Measurements from ENCODE around the gene FILIP1L. TPM values are rescaled to one million over a fixed set of nuclear protein-coding genes. Genes with fewer than 3 reads are reported as not detected.

FILIP1L gene
- polyA plus RNA-seq, 3 donors, result 0.13 to 0.40 (median 0.25) TPM

DNA sequence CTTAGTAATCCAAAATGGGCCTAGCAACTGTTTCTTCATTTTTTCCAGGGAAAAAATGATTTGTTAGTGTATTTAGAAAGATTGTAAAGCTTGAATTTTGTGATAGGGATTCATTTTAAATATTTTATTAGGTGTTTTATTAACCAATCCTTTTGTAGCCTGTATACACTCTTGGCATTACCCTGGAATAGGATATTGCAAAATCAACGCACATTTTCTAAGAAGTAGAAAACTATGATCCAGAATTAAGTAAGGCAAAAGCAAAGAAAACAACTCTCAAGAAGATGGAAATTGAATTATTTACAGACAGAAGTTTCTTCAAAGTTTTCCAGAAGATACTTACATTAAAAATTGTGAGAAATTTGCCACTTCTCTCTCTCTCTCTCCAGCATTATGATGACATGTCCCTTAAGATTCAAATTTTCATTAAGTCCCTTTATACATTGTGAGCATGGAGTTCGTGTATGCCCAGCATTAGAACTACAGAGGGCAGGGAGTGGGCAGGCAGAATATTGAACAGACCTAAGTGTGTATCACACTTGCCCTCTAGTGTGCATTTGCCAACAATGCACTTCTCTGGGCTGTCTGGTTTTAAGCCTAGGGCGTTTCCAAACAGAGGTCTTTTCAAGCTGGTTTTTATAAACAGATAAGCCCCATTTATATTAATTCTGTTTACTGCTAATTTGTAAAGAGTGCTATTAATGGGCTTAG lies 325.1 kb downstream of the FILIP1L start:
- Histone ChIP-seq H3K4me3 (replicated peaks in 1 of 3; ENCODE audit: low read depth in 2 of 3, low read length in 3 of 3) (no peak overlapping the region), H3K79me2 (ENCODE audit: insufficient read depth, low read length) (no peaks in the 10 kb centered on the region), H3K9ac (ENCODE audit: insufficient read depth, low read length, poor library complexity, severe bottlenecking) (no peak overlapping the region), H3K4me2 (replicated peaks; ENCODE audit: extremely low read depth, low read length, poor library complexity, severe bottlenecking) (no peak overlapping the region), H3K27ac (ENCODE audit: low read depth in 1 of 2, low read length in 2 of 2) (no peak overlapping the region), H2AFZ (ENCODE audit: insufficient read depth, low read depth, low read length, poor library complexity, severe bottlenecking) (no peak overlapping the region), H4K20me1 (ENCODE audit: insufficient read depth, low read length) (no peaks in the 10 kb centered on the region), H3K4me1 (ENCODE audit: control insufficient read depth in 1 of 2, insufficient read depth in 2 of 2, low read length in 2 of 2) (no peaks in the 10 kb centered on the region), H3K27me3 (ENCODE audit: control insufficient read depth in 2 of 2, insufficient read depth in 2 of 2, low read length in 2 of 2) (no peaks in the 10 kb centered on the region), H3K9me3 (replicated peaks in 1 of 2; ENCODE audit: control insufficient read depth in 1 of 2, insufficient read depth in 1 of 2, low read length in 2 of 2) (no peaks in the 10 kb centered on the region), H3K36me3 (replicated peaks in 1 of 2; ENCODE audit: control insufficient read depth in 1 of 2, insufficient read depth in 2 of 2, low read length in 2 of 2) (no peaks in the 10 kb centered on the region)
- intact Hi-C loops (cut with micrococcal nuclease), result no loop called here
- TF ChIP-seq, protein P1, sequence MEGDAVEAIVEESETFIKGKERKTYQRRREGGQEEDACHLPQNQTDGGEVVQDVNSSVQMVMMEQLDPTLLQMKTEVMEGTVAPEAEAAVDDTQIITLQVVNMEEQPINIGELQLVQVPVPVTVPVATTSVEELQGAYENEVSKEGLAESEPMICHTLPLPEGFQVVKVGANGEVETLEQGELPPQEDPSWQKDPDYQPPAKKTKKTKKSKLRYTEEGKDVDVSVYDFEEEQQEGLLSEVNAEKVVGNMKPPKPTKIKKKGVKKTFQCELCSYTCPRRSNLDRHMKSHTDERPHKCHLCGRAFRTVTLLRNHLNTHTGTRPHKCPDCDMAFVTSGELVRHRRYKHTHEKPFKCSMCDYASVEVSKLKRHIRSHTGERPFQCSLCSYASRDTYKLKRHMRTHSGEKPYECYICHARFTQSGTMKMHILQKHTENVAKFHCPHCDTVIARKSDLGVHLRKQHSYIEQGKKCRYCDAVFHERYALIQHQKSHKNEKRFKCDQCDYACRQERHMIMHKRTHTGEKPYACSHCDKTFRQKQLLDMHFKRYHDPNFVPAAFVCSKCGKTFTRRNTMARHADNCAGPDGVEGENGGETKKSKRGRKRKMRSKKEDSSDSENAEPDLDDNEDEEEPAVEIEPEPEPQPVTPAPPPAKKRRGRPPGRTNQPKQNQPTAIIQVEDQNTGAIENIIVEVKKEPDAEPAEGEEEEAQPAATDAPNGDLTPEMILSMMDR (IDR thresholded peaks at IDR 0.05), result peak; percentile 47
- Mint-ChIP-seq H3K4me1 (no peaks in the 10 kb centered on the region), H3K27ac (no peak overlapping the region), H3K36me3 (no peaks in the 10 kb centered on the region), H3K4me3 (no peak overlapping the region), H3K27me3 (ENCODE audit: low read depth in 3 of 3) (peaks cover 0 to 4% (median 3%) of the 10 kb centered on the region in 3 donors), H3K9me3 (peaks cover 0 to 3% (median 0%) of the 10 kb centered on the region in 7 donors)
- 0% methylated on average over 1 of the region's 3 CpGs for WGBS (ENCODE audit: insufficient coverage)
- DNase-seq, result no peak

Small RNA genes within 50 kb of the gene (small RNA-seq; reads per million reads assigned to genes)
- not detected for gene MIR3921 (ENCODE audit: insufficient read length, low read depth)

Other genes with a start within 250 kb of the FILIP1L start
- 10 to 100 TPM; 10.2 to 22.7 (median 12.2) TPM for gene TBC1D23, start 146.5 kb upstream of the FILIP1L start, polyA plus RNA-seq
- gene NIT2, start 220.3 kb upstream of the FILIP1L start, polyA plus RNA-seq, result 10 to 100 TPM; 15.1 to 30.5 (median 24.6) TPM

Measured in CD14-positive monocyte (primary cell).